Progenitor cell of endocrine pancreas (in vitro differentiated cells): ENCODE measurements around the gene SLC22A16. TPM values are rescaled to one million over a fixed set of nuclear protein-coding genes. Genes with fewer than 3 reads are reported as not detected.

Experiments used
- DNase-seq: peaks from one replicate; pipeline ENCODE4 v3.0.0; 2021; ENCODE audit warnings: low spot score; ENCODE audit not compliant: unreplicated experiment
- H3K27ac Mint-ChIP-seq: 2 replicates; pipeline ENCODE4 v1.8.0; 2021; ENCODE audit warnings: mild to moderate bottlenecking, moderate library complexity, mixed read lengths
- H3K27me3 Mint-ChIP-seq: 2 replicates; pipeline ENCODE4 v1.8.0; 2021; ENCODE audit warnings: mixed read lengths
- H3K36me3 Mint-ChIP-seq: 2 replicates; pipeline ENCODE4 v1.8.0; 2022; ENCODE audit warnings: mixed read lengths; ENCODE audit not compliant: insufficient read depth
- H3K4me1 Mint-ChIP-seq: 2 replicates; pipeline ENCODE4 v1.8.0; 2021; ENCODE audit warnings: low read depth, mixed read lengths
- H3K4me3 Mint-ChIP-seq: 2 replicates; pipeline ENCODE4 v1.8.0; 2021; ENCODE audit warnings: low read depth, mild to moderate bottlenecking, moderate library complexity, mixed read lengths
- H3K9me3 Mint-ChIP-seq: 2 replicates; pipeline ENCODE4 v1.8.0; 2021; ENCODE audit warnings: low read depth, mixed read lengths
- long read RNA-seq: library from polyadenylated mRNA; unstranded; transcript quantifications from one replicate; pipeline ENCODE4 v2.0.0, GENCODE V29; 2020
- total RNA-seq: library from RNA; stranded (reverse); gene quantifications from 2 replicates; pipeline ENCODE4 v1.2.1, GENCODE V29; 2021
- TF ChIP-seq, protein P1 (sequence below): fragments of 200-600 bp; sonication (generic); IDR thresholded peaks from one replicate; pipeline ENCODE4 v1.5.0; 2021; ENCODE audit warnings: antibody characterized with exemption, mild to moderate bottlenecking; ENCODE audit not compliant: unreplicated experiment

Gene SLC22A16, protein sequence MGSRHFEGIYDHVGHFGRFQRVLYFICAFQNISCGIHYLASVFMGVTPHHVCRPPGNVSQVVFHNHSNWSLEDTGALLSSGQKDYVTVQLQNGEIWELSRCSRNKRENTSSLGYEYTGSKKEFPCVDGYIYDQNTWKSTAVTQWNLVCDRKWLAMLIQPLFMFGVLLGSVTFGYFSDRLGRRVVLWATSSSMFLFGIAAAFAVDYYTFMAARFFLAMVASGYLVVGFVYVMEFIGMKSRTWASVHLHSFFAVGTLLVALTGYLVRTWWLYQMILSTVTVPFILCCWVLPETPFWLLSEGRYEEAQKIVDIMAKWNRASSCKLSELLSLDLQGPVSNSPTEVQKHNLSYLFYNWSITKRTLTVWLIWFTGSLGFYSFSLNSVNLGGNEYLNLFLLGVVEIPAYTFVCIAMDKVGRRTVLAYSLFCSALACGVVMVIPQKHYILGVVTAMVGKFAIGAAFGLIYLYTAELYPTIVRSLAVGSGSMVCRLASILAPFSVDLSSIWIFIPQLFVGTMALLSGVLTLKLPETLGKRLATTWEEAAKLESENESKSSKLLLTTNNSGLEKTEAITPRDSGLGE
- not detected in 2 replicates for total RNA-seq
- long read RNA-seq, result 0 reads

DNA sequence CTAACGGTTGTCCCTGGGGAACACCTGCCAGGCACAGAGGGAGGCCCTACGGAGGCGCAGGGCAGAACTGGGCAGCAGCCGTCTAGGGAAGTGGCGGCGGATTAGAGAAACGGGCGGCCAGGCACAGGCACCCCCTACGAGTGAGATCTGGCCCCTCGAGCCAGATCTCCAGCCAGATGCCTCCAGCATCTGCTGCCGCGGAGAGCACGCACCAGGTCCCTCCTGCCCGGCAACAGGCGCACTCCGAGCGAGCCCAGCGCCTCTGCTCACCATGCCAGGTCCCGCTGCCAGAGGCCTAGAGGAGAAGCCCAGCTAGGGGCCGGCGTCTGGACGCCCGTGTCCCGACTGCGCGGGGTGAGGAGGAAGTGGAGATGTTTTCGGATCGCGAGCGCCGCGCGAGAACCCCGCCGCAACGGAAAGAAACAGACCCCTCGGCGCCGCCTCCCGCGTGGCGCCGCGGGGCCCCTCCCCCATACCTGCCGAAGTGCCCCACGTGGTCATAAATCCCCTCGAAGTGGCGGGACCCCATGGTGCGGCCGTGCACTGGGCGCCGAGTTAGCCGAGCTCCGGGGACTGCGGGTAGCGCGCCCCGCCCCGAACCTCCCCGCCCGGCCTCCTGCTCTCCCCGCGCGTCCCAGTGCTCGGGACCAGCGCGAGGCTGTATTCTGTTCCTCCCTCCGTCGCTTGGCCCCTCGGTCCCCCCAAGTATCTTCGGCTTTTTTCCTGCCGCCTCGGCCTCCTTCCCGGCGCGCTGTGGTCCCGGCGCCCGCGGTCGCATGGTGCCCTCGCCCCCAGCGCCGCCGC lies at the start of gene SLC22A16:
SLC22A16 (minus strand) TSS at position 568 of the 804 bp plus-strand sequence; CDS start at position 529, 39 bp downstream.
- no peaks in the 10 kb centered on the region for H3K4me1 Mint-ChIP-seq
- no peaks in the 10 kb centered on the region for H3K36me3 Mint-ChIP-seq
- no peak within 1 kb of the TSS for H3K4me3 Mint-ChIP-seq
- H3K27ac Mint-ChIP-seq, result no peak within 1 kb of the TSS
- H3K27me3 Mint-ChIP-seq, result no peaks in the 10 kb centered on the region
- peaks cover 4% of the 10 kb centered on the region for H3K9me3 Mint-ChIP-seq
- DNase-seq, result no peak
- TF ChIP-seq, protein P1, sequence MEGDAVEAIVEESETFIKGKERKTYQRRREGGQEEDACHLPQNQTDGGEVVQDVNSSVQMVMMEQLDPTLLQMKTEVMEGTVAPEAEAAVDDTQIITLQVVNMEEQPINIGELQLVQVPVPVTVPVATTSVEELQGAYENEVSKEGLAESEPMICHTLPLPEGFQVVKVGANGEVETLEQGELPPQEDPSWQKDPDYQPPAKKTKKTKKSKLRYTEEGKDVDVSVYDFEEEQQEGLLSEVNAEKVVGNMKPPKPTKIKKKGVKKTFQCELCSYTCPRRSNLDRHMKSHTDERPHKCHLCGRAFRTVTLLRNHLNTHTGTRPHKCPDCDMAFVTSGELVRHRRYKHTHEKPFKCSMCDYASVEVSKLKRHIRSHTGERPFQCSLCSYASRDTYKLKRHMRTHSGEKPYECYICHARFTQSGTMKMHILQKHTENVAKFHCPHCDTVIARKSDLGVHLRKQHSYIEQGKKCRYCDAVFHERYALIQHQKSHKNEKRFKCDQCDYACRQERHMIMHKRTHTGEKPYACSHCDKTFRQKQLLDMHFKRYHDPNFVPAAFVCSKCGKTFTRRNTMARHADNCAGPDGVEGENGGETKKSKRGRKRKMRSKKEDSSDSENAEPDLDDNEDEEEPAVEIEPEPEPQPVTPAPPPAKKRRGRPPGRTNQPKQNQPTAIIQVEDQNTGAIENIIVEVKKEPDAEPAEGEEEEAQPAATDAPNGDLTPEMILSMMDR, result no peak

DNA sequence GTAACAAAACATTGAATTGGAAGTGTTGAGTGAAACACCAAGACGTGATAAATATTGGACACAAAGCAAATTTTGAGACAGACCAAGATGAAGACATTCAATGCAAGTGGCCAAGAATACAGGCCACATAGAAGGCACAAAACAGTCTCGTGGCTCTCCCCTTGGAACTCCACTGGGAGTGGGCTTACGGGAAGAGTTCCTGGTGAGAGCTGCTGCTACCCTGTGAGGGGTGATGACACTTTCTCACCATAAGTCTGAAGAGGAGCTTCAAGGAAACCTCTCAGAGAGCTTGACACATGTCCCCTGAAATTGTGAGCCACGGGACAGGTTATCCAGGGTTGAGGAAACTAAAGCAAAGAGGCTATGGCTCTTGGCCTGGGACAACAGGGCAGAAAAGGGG lies 48.6 kb upstream of the SLC22A16 start:
- Mint-ChIP-seq H3K9me3 (no peaks in the 10 kb centered on the region), H3K4me1 (peaks cover 2% of the 10 kb centered on the region), H3K36me3 (no peaks in the 10 kb centered on the region), H3K27ac (no peak overlapping the region), H3K27me3 (peaks cover 3% of the 10 kb centered on the region), H3K4me3 (no peak overlapping the region)
- no peak for DNase-seq
- TF ChIP-seq, protein P1, result no peak

DNA sequence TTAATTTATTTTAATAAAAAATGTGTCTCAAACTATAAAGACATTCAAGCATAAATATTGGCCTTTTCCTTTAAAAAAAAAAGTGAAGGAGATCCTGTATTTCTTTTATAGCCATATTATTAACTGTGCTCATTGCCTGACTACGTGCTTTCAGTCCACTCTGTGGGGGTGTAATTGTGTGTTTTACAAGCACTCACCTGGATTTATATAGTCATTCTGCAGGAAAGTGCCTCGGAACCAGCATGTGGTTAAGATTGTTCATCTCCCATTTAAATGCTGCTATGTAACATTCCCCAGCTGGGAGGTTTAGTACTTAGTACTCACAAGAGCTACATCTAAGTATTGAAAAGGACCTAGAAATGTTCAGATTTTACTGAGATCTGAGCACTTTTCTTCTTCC lies 47.9 kb upstream of the SLC22A16 start:
- TF ChIP-seq, protein P1, result no peak
- Mint-ChIP-seq H3K27me3 (peaks cover 2% of the 10 kb centered on the region), H3K9me3 (no peaks in the 10 kb centered on the region), H3K27ac (no peak overlapping the region), H3K36me3 (no peaks in the 10 kb centered on the region), H3K4me3 (no peak overlapping the region), H3K4me1 (peaks cover 2% of the 10 kb centered on the region)
- DNase-seq, result no peak

DNA sequence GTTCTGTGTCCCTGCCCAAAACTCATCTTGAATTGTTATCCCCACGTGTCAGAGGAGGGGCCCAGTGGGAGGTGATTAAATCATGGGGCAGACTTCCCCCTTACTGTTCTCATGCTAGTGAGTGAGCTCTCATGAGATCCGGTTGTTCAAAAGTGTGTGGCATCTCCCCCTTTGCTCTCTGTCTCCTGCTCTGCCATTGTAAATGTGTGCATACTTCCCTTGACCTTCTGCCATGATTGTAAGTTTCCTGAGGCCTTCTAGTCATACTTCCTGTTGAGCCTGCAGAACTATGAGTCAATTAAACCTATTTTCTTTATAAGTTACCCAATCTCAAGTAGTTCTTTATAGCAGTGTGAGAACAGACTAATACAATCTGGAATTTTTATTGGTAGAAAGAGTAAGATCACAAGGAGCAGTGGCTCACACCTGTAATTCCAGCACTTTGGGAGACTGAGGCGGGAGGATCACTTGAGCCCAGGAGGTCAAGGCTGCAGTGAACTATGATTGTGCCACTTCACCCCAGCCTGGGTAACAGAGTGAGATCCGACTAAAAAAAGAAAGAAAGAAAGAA lies 47.1 kb upstream of the SLC22A16 start:
- Mint-ChIP-seq H3K27ac (no peak overlapping the region), H3K4me3 (no peak overlapping the region), H3K9me3 (no peaks in the 10 kb centered on the region), H3K36me3 (no peaks in the 10 kb centered on the region), H3K4me1 (peaks cover 2% of the 10 kb centered on the region), H3K27me3 (no peaks in the 10 kb centered on the region)
- DNase-seq, result no peak
- TF ChIP-seq, protein P1, result no peak

DNA sequence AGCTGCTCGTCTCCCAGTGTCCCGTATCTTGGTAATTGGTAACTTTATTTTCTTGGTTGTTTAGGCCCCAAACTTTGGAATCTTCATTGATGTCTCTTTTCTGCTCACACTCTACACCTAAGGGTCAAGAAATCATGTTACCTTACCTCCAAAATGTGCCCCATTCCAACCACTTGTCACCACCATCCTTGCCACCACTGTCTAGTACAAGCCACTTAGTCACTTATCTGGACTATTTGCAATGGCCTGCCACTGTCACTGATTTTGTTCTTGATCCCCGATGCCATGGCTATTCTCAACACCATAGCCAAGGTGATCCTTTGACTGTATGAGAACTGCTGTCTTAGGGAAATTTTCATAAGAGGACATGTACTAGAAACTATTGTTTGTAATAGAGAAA lies 46.0 kb upstream of the SLC22A16 start:
- H3K9me3 Mint-ChIP-seq, result no peaks in the 10 kb centered on the region
- TF ChIP-seq, protein P1, result no peak
- H3K4me3 Mint-ChIP-seq, result no peak overlapping the region
- H3K27me3 Mint-ChIP-seq, result no peaks in the 10 kb centered on the region
- peaks cover under 1% of the 10 kb centered on the region for H3K4me1 Mint-ChIP-seq
- no peak for DNase-seq
- H3K36me3 Mint-ChIP-seq, result no peaks in the 10 kb centered on the region
- H3K27ac Mint-ChIP-seq, result no peak overlapping the region
